Stimulated activated CD8-positive, alpha-beta memory T cell treated with anti-CD3 and anti-CD28 coated beads, Interleukin-7, amount 100 ng/mL, for 4 hours (primary cell): ENCODE data around the gene MVP.
A peak's percentile ranks its signal among the peaks of the same experiment; 100 is the strongest.
"Not testable (repeated sequence)": the region's sequence is repeated elsewhere in the genome, so short reads cannot be mapped to it uniquely, and the experiment has no call there.

Experiments
- DNase-seq, 2 donors: peaks; one replicate each; pipeline ENCODE4 v3.0.0-alpha.2; 2020; ENCODE audit warnings: low read depth in 2 of 2

The MVP gene

GRCh38 chr16:29871822-29872546, 51.7 kb downstream of the MVP start:
- no peak for DNase-seq

DNA sequence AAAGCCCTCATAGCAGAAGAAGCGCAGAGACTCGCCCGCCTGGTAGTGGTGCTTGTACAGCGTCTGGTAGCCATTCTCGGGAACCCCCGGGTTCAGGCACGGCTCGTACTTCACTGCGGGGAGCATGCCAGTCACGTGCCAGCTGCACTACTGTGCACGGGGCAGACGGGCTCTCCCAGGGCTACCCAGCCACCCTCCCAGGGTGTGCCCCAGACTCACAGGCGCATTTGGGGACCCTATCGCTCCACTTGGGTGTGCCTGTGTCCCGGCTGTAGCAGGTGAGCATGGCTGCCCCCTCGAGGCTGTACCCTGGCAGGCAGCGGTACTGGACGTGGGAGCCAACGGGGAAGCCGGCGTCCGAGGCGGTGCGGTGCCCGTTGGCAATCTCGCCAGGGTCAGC, 53.1 kb downstream of the MVP start:
- no peak for DNase-seq

DNA sequence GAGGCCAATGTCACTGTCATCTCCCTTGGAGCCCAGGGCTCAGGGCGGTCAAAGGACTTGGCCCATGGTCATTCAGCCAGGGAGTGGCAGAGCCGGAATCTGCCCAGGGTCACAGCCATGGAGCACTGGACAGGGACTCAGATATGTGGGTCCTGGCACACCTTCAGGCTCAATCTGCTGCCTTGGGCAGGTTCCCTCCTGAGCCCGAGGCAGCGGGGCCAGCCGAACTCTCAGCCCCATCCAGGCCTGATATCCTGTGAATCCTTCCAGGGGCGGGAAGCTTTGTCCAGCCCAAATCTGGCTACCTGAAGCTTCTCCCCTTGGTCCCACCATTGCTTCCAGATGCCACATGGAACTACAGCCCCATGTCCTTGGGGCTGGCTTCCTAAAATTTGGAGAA, 54.9 kb downstream of the MVP start:
- DNase-seq: no peak

DNA sequence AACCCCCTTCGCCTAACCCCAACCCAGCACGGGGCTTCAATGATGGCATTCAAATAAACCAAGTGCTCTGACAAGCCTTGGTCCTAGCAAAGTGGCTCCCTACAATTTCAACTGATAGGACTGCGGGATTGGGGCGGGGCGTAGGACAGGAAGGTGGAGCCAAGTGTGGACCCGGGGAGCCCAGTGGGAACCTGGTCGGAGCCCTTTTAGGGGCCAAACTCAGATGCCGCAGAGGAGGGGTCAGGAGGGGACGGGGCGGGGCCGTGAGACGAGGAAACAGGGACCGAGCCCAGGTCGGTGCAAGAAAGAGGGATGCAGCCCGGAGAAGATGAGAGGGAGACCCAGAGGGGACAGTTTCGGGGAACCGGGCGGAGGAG, 55.9 kb downstream of the MVP start:
- no peak for DNase-seq

- DNase-seq: peak in 1 of 2 donors; percentile 19
Measured at GRCh38 chr16:29876594-29877249, 56.5 kb downstream of the MVP start.

- DNase-seq: no peak
Measured at GRCh38 chr16:29877266-29877961, 57.2 kb downstream of the MVP start.

- no peak for DNase-seq
Measured at GRCh38 chr16:29878172-29878571, 57.9 kb downstream of the MVP start.

DNA sequence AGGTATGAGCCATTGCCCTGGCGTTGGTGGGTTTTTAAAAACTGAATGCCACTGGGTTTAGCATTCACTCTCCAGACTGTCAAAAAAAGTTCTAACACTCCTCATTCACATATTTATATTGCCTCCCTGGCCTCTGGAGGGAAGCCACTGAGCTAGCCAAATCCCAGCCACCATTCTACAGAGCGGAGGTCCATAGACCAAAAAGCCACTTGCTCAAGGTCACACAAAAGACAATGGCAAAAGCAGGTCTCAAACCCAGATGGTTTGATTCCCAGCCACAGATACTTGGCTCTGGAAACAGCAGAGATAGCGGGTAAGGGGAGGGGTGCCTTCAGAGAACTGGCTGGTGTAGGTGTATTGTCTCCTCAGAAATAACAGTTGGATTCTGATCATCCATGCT, 60.8 kb downstream of the MVP start:
- DNase-seq: no peak

DNA sequence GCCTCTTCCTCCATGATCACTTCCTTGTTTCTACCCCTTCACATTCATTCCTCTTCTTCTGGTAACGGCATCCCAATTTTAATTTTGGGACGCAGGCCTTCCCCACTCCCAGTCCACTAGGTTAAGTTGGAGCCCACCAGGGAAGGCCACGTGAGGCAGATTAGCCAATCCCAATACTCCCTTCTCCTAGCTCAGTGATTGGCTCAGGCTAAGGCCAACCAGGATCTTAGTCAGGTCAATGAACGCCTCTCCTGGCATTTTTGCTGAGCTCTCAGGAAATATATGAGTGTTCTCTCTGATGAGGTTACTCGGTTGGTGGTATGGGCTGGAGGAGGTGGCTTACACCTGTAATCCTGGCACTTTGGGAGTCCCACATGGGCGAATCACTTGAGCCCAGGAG, 63.7 kb downstream of the MVP start:
- DNase-seq: no peak

DNA sequence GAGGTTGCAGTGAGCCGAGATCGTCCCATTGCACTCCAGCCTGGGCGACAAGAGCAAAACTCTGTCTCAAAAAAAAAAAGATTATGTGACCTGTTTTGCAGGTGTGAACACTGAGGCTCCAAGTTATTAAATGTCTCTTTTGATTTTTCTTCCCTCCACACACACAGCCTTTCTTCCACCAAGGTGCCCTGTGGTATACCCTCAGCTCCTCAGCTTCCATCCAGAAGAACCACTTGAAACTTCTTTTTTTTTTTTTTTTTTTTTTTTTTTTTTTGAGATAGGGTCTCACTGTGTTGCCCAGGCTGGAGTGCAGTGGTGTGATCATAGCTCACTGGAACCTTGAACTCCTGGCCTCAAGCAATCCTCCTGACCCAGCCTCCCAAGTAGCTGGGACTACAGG, 69.1 kb downstream of the MVP start:
- not testable (repeated sequence) for DNase-seq

GRCh38 chr16:29891525-29892457, 71.5 kb downstream of the MVP start:
- DNase-seq: no peak

DNA sequence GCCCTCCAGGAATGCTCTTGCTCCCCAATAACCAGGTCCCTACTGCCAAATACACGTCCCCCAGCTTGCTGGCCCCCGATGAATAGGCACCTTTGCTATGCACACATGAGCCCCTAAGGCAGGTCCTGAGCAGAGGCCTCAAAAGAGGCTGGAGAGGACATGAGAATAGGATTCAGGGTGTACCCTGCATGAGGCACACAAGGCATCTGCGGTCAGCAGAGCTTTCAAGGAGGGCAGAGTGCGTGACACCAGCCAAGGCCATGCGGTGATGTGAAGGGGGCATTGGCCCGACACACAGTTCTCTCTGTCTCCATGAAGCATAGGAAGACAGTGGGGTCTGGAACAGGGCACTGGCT, 72.2 kb downstream of the MVP start:
- no peak for DNase-seq

DNA sequence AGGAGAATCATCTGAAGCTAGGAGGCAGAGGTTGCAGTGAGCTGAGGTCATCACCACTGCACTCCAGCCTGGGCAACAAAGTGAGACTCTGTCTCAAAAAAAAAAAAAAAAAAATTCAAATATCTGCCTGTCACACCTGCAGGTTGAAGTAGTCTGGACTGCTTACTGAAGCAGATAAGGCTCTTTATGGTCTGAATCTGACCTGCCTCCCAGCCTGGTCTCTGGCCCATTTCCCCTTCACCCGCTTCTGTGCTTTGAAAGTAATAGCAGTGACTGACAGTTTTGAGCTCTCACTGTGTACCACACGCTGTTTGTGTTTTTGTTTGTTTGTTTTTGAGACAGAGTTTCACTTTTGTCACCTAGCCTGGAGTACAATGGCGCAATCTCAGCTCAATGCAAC, 73.3 kb downstream of the MVP start:
- DNase-seq: no peak

DNA sequence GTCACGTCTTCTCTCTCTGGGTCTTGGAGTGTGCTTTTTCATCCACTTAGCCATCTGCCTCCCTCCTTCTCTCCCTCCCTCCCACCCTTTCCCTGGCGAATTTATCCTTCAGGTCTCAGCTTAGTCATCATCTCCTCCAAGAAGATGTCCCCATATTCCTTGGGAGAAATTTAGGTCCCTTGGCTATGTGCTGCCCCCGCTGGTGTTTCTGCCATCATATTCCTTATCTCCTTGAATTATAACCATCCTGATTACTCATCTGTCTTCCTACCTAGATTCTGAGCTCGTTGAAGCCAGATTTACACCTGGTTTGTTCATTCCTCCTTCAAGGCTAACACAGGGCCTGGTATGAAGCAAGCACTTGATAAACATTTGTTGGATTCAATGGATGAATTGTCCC, 74.1 kb downstream of the MVP start:
- no peak for DNase-seq

DNA sequence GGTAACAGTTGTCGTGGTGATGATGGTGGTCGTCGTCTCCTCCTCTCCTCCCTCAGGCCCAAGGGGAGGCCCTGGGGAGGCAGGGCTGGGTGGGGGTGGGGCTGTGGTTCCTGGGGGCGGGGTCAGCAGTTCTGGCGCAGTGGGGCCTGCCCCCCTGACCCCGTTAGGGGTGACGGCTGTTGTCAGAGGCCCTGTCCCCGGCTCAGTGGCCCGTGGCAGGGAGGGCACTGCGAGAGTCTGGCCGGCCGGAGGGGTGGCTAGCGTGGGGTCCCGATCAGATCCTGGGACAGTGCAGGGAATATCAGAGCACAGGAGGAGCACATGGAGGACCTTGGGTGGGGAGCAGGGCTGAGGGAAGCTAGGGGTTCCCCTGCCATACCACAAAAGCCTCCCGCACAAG, 76.6 kb downstream of the MVP start:
- no peak for DNase-seq

- DNase-seq: no peak
Measured at GRCh38 chr16:29897333-29897732, 77.1 kb downstream of the MVP start.
